ENCODE data around the gene LIMD2. TPM values are rescaled to one million over a fixed set of nuclear protein-coding genes. Genes with fewer than 3 reads are reported as not detected.

The LIMD2 gene
- total RNA-seq, 1 donor from 2014 or later = 178 TPM

- intact Hi-C loops (cut with micrococcal nuclease) = no loop called here
- no peak for DNase-seq (ENCODE audit: low spot score)
- Mint-ChIP-seq H3K27me3 (ENCODE audit: low read depth) (no peaks in the 10 kb centered on the region), H3K27ac (peak overlapping the region; percentile 11), H3K4me1 (ENCODE audit: low read depth) (peaks cover 2% of the 10 kb centered on the region), H3K9me3 (no peaks in the 10 kb centered on the region), H3K4me3 (ENCODE audit: low read depth) (no peak overlapping the region), H3K36me3 (ENCODE audit: low read depth) (peaks cover 46% of the 10 kb centered on the region)
These were observed 13.7 kb downstream of the LIMD2 start for GRCh38 chr17:63686138-63686685.

GRCh38 chr17:63685578-63685977 lies 14.3 kb downstream of the LIMD2 start:
- Mint-ChIP-seq H3K4me3 (ENCODE audit: low read depth) (no peak overlapping the region), H3K36me3 (ENCODE audit: low read depth) (peaks cover 41% of the 10 kb centered on the region), H3K27ac (no peak overlapping the region), H3K27me3 (ENCODE audit: low read depth) (no peaks in the 10 kb centered on the region), H3K9me3 (no peaks in the 10 kb centered on the region), H3K4me1 (ENCODE audit: low read depth) (peaks cover 2% of the 10 kb centered on the region)
- DNase-seq (ENCODE audit: low spot score) = no peak
- intact Hi-C loops (cut with micrococcal nuclease) = no loop called here

GRCh38 chr17:63685041-63685440 lies 14.9 kb downstream of the LIMD2 start:
- intact Hi-C loops (cut with micrococcal nuclease) = no loop called here
- Mint-ChIP-seq H3K4me1 (ENCODE audit: low read depth) (peaks cover 2% of the 10 kb centered on the region), H3K27me3 (ENCODE audit: low read depth) (no peaks in the 10 kb centered on the region), H3K9me3 (no peaks in the 10 kb centered on the region), H3K36me3 (ENCODE audit: low read depth) (peaks cover 35% of the 10 kb centered on the region), H3K27ac (no peak overlapping the region), H3K4me3 (ENCODE audit: low read depth) (no peak overlapping the region)
- no peak for DNase-seq (ENCODE audit: low spot score)

GRCh38 chr17:63682981-63683380 lies 16.9 kb downstream of the LIMD2 start:
- DNase-seq (ENCODE audit: low spot score) = no peak
- Mint-ChIP-seq H3K9me3 (no peaks in the 10 kb centered on the region), H3K27me3 (ENCODE audit: low read depth) (no peaks in the 10 kb centered on the region), H3K4me1 (ENCODE audit: low read depth) (peaks cover 2% of the 10 kb centered on the region), H3K27ac (no peak overlapping the region), H3K36me3 (ENCODE audit: low read depth) (peaks cover 30% of the 10 kb centered on the region), H3K4me3 (ENCODE audit: low read depth) (no peak overlapping the region)
- intact Hi-C loops (cut with micrococcal nuclease) = no loop called here

GRCh38 chr17:63682441-63682840 lies 17.5 kb downstream of the LIMD2 start:
- Mint-ChIP-seq H3K4me3 (ENCODE audit: low read depth) (no peak overlapping the region), H3K27me3 (ENCODE audit: low read depth) (no peaks in the 10 kb centered on the region), H3K9me3 (no peaks in the 10 kb centered on the region), H3K27ac (no peak overlapping the region), H3K4me1 (ENCODE audit: low read depth) (peaks cover 2% of the 10 kb centered on the region), H3K36me3 (ENCODE audit: low read depth) (peaks cover 29% of the 10 kb centered on the region)
- intact Hi-C loops (cut with micrococcal nuclease) = no loop called here
- DNase-seq (ENCODE audit: low spot score) = no peak

- no peak overlapping the region for H3K4me3 Mint-ChIP-seq (ENCODE audit: low read depth)
- H3K36me3 Mint-ChIP-seq (ENCODE audit: low read depth) = peaks cover 29% of the 10 kb centered on the region
- H3K4me1 Mint-ChIP-seq (ENCODE audit: low read depth) = peaks cover 2% of the 10 kb centered on the region
- H3K27ac Mint-ChIP-seq = no peak overlapping the region
- DNase-seq (ENCODE audit: low spot score) = no peak
- no peaks in the 10 kb centered on the region for H3K27me3 Mint-ChIP-seq (ENCODE audit: low read depth)
- no peaks in the 10 kb centered on the region for H3K9me3 Mint-ChIP-seq
- intact Hi-C loops (cut with micrococcal nuclease) = no loop called here
These were observed 18.4 kb downstream of the LIMD2 start for GRCh38 chr17:63681530-63681929.

GRCh38 chr17:63680700-63681099 lies 19.2 kb downstream of the LIMD2 start:
- intact Hi-C loops (cut with micrococcal nuclease) = no loop called here
- Mint-ChIP-seq H3K4me3 (ENCODE audit: low read depth) (no peak overlapping the region), H3K27ac (no peak overlapping the region), H3K9me3 (no peaks in the 10 kb centered on the region), H3K4me1 (ENCODE audit: low read depth) (peaks cover under 1% of the 10 kb centered on the region), H3K36me3 (ENCODE audit: low read depth) (peaks cover 24% of the 10 kb centered on the region), H3K27me3 (ENCODE audit: low read depth) (no peaks in the 10 kb centered on the region)
- DNase-seq (ENCODE audit: low spot score) = no peak

- no peak for DNase-seq (ENCODE audit: low spot score)
- Mint-ChIP-seq H3K27me3 (ENCODE audit: low read depth) (no peaks in the 10 kb centered on the region), H3K4me3 (ENCODE audit: low read depth) (no peak overlapping the region), H3K4me1 (ENCODE audit: low read depth) (no peaks in the 10 kb centered on the region), H3K9me3 (no peaks in the 10 kb centered on the region), H3K36me3 (ENCODE audit: low read depth) (peaks cover 19% of the 10 kb centered on the region), H3K27ac (no peak overlapping the region)
- intact Hi-C loops (cut with micrococcal nuclease) = no loop called here
These were observed 20.7 kb downstream of the LIMD2 start for GRCh38 chr17:63679214-63679613.

GRCh38 chr17:63676584-63676983 lies 23.3 kb downstream of the LIMD2 start:
- no peak overlapping the region for H3K27ac Mint-ChIP-seq
- no peaks in the 10 kb centered on the region for H3K27me3 Mint-ChIP-seq (ENCODE audit: low read depth)
- H3K4me3 Mint-ChIP-seq (ENCODE audit: low read depth) = no peak overlapping the region

GRCh38 chr17:63675607-63676546 lies 24.0 kb downstream of the LIMD2 start:
- H3K4me1 Mint-ChIP-seq (ENCODE audit: low read depth) = no peaks in the 10 kb centered on the region
- DNase-seq (ENCODE audit: low spot score) = no peak
- intact Hi-C loops (cut with micrococcal nuclease) = no loop called here
- H3K27me3 Mint-ChIP-seq (ENCODE audit: low read depth) = no peaks in the 10 kb centered on the region
- no peak overlapping the region for H3K27ac Mint-ChIP-seq
- H3K4me3 Mint-ChIP-seq (ENCODE audit: low read depth) = no peak overlapping the region
- H3K9me3 Mint-ChIP-seq = no peaks in the 10 kb centered on the region
- H3K36me3 Mint-ChIP-seq (ENCODE audit: low read depth) = peaks cover 7% of the 10 kb centered on the region

More at GRCh38 chr17:63676584-63676983, 23.3 kb downstream of the LIMD2 start:
- Mint-ChIP-seq H3K4me1 (ENCODE audit: low read depth) (no peaks in the 10 kb centered on the region), H3K9me3 (no peaks in the 10 kb centered on the region), H3K36me3 (ENCODE audit: low read depth) (peaks cover 6% of the 10 kb centered on the region)
- intact Hi-C loops (cut with micrococcal nuclease) = no loop called here
- DNase-seq (ENCODE audit: low spot score) = no peak

- Mint-ChIP-seq H3K4me1 (ENCODE audit: low read depth) (no peaks in the 10 kb centered on the region), H3K27ac (no peak overlapping the region), H3K36me3 (ENCODE audit: low read depth) (peaks cover 10% of the 10 kb centered on the region), H3K4me3 (ENCODE audit: low read depth) (no peak overlapping the region), H3K9me3 (no peaks in the 10 kb centered on the region), H3K27me3 (ENCODE audit: low read depth) (no peaks in the 10 kb centered on the region)
- no peak for DNase-seq (ENCODE audit: low spot score)
- intact Hi-C loops (cut with micrococcal nuclease) = no loop called here
These were observed 24.7 kb downstream of the LIMD2 start for GRCh38 chr17:63675231-63675606.

GRCh38 chr17:63672856-63673255 lies 27.1 kb downstream of the LIMD2 start:
- Mint-ChIP-seq H3K4me1 (ENCODE audit: low read depth) (no peaks in the 10 kb centered on the region), H3K27ac (no peak overlapping the region), H3K4me3 (ENCODE audit: low read depth) (no peak overlapping the region), H3K9me3 (no peaks in the 10 kb centered on the region), H3K36me3 (ENCODE audit: low read depth) (peaks cover 12% of the 10 kb centered on the region), H3K27me3 (ENCODE audit: low read depth) (no peaks in the 10 kb centered on the region)
- no peak for DNase-seq (ENCODE audit: low spot score)
- intact Hi-C loops (cut with micrococcal nuclease) = no loop called here

GRCh38 chr17:63665527-63666214 lies 34.3 kb downstream of the LIMD2 start:
- Mint-ChIP-seq H3K27ac (no peak overlapping the region), H3K27me3 (ENCODE audit: low read depth) (no peaks in the 10 kb centered on the region), H3K9me3 (no peaks in the 10 kb centered on the region)

More at GRCh38 chr17:63665527-63666214, 34.3 kb downstream of the LIMD2 start:
- no peak for DNase-seq (ENCODE audit: low spot score)
- no peak overlapping the region for H3K4me3 Mint-ChIP-seq (ENCODE audit: low read depth)
- intact Hi-C loops (cut with micrococcal nuclease) = no loop called here
- H3K36me3 Mint-ChIP-seq (ENCODE audit: low read depth) = peaks cover 21% of the 10 kb centered on the region
- H3K4me1 Mint-ChIP-seq (ENCODE audit: low read depth) = peaks cover 4% of the 10 kb centered on the region

All from activated T-helper 2 cell treated with anti-CD3 and anti-CD28 coated beads, Interferon-gamma antibody, Interleukin-2, Interleukin-4, amounts not matched to agents 10 μg/mL and 5 μg/mL and 100 μg/mL, durations not matched to agents 14 hours and 24 hours and 36 hours (primary cell).